HG03342 (cell line): Measurements from ENCODE around the gene ANKRD10.
A peak's percentile ranks its signal among the peaks of the same experiment; 100 is the strongest.

Experiments used
- ATAC-seq: cut with Tn5 transposase; IDR thresholded peaks from one replicate; pipeline ENCODE4 v1.9.1; 2021; ENCODE audit warnings: mild to moderate bottlenecking, moderate library complexity; ENCODE audit not compliant: unreplicated experiment

ANKRD10 gene

GRCh38 chr13:110944968-110945927, 30.4 kb upstream of the ANKRD10 start:
- no peak for ATAC-seq

- ATAC-seq, result peak; percentile 66
Measured at GRCh38 chr13:110944121-110944967, 29.5 kb upstream of the ANKRD10 start.

GRCh38 chr13:110942248-110942981, 27.5 kb upstream of the ANKRD10 start:
- ATAC-seq, result no peak

DNA sequence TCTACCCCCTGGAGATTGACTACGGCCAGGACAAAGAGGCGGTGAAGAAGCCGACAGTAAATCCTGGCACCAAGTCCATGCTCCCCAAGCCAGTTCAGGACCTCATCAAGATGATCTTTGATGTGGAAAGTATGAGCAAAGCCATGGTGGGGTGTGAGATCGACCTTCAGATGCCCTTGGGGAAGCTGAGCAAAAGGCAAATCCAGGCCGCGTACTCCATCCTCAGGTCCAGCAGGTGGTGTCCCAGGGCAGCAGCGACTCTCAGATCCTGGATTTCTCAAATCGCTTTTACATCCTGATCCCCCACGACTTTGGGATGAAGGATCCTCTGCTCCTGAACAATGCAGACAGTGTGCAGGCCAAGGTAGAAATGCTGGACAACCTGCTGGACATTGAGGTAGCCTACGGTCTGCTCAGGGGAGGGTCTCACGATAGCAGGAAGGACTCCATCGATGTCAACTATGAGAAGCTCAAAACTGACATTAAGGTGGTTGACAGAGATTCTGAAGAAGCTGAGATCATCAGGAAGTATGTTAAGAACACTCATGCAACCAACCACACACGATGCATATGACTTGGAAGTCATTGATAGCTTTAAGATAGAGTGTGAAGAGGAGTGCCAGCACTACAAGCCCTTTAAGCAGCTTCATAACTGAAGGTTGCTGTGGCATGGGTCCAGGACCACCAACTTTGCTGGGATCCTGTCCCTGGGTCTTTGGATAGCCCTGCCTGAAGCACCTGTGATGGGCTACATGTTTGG, 24.0 kb upstream of the ANKRD10 start:
- ATAC-seq, result no peak

- ATAC-seq, result no peak
Measured at GRCh38 chr13:110937511-110938285, 22.8 kb upstream of the ANKRD10 start.

GRCh38 chr13:110936519-110936918, 21.6 kb upstream of the ANKRD10 start:
- ATAC-seq, result no peak

GRCh38 chr13:110932588-110932987, 17.7 kb upstream of the ANKRD10 start:
- ATAC-seq, result no peak

GRCh38 chr13:110929104-110929777, 14.4 kb upstream of the ANKRD10 start:
- peak; percentile 55 for ATAC-seq

DNA sequence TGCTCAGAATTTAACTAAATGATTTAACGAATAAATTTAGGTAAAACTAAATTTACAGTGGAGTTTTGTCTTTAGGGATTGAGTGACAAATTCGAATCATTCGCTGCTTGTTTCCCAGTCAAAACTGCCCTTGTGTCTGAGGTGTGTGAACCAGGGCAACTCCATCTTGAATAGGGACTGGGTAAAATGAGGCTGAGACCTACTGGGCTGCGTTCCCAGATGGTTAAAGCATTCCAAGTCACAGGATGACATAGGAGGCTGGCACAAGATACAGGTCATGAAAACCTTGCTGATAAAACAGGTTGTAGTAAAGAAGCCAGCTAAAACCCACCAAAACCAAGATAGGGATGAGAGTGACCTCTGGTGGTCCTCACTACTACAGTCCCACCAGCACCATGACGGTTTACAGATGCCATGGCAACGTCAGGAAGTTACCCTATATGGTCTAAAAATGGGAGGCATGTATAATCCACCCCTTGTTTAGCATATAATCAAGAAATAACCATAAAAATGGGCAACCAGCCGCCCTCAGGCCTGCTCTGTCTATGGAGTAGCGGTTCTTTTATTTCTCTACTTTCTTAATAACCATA, 10.2 kb upstream of the ANKRD10 start:
- ATAC-seq, result no peak

DNA sequence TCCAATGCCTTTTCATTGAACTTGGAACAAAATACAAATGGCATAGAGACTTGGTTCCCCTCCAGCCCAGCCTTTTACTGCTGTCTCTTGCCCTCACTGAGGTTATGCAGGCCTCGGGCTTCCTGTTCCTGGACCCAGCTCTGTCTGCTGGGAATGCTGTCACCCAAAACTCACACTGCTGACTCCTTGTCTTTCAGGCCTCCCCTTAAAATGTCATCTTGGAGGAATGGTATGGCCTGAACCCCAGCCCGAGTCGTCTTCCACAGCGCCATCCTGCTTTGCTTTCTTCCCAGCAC, 9.7 kb upstream of the ANKRD10 start:
- ATAC-seq, result no peak

- no peak for ATAC-seq
Measured at GRCh38 chr13:110923777-110924638, 9.1 kb upstream of the ANKRD10 start.

GRCh38 chr13:110923086-110923485, 8.2 kb upstream of the ANKRD10 start:
- ATAC-seq, result no peak

DNA sequence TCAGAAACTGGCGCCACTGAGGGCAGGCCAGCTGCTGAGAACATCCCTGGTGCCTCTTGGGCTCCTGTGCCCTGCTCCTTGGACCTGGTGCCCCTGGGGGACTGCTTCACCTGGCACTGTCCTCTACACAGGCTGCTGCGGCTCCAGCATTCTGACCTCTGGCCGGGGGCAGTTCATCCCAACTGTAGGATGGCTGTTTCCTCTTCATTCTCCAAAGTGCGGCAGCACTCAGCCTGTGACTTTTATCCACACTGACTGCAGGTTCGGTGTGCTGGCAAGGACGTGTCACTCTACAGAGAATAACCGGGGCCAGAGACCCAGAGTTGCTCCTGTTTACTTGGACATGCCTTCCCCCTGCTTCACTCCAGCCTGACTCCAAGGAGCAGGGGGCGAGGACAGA, 7.6 kb upstream of the ANKRD10 start:
- no peak for ATAC-seq

DNA sequence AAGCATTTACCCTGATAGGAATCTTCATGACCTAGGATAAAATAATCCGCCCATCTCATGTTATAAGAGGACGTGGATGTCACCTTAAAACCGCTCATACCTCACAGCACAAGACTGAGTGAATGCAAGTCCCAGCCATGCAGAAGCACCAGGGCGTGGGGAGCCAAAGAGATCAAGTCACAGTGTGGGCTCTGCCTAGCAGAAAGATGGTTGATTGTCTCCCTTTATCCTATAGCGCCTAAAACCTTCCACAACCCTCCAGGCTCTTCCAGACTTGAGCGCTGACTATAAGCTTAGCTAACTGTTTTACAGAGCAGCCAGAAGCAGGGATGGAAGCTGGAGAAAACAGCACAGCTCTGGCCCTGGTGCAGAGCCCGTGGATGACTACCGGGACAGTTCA, 6.8 kb upstream of the ANKRD10 start:
- ATAC-seq, result no peak

- no peak for ATAC-seq
Measured at GRCh38 chr13:110921209-110921608, 6.3 kb upstream of the ANKRD10 start.

GRCh38 chr13:110920038-110920437, 5.2 kb upstream of the ANKRD10 start:
- no peak for ATAC-seq

DNA sequence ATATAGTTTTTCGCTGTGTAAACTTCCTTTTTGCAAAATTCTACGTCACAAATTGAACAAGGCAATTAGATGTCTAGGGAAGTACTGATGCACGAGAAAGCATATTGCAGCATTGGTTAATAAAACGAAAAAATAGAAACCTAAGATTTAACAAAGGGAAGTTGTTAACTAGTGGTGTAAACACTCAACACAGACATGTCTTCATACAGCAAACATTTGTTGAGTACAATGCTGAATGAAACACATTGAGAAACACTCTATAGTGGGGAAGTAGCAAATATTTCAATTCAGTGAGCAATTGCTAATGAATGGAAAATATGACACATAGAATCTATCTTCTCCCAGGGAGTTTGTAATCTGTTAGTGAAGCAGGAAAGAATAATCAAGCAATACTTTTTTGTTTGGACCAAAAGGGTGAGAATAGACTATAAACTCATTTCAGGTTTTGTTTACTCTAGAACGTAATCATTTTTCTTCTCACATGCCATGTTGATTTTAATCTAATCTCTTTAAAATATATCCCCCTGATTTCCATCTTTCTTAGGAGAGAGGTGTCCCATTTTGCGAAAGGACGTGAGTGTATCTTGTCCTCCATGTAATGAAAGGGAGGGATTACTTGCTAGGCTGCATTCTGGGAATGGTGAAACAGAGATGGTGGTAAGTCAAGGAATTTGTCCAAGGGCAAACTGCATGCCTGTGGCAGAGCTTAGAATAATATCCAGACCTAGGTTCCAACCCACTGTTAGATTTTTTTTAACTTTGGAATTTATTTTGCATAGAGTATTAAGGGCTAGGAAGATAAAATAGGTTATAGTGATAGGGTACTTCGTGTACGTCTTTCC, 1.7 kb upstream of the ANKRD10 start:
- no peak for ATAC-seq
